WTC11 (cell line): ENCODE data around the gene NOTCH2. TPM values are rescaled to one million over a fixed set of nuclear protein-coding genes. Genes with fewer than 3 reads are reported as not detected.

Source experiments
- ATAC-seq: fragments of 200-7000 bp; cut with Tn5 transposase; 2 replicates; pipeline ENCODE4 v1.10.0; 2021; ENCODE audit warnings: mild to moderate bottlenecking, moderate library complexity
- CTCF ChIA-PET: fragments of 300-600 bp; sonication (Branson Sonifier 250); formaldehyde crosslinking; loops from one replicate; lab custom pipeline; 2021; ENCODE audit warnings: antibody characterized with exemption; lab: Charles Lee
- POLR2A ChIA-PET: fragments of 350-600 bp; sonication (Branson Sonifier 250); formaldehyde crosslinking; loops from one replicate; lab custom pipeline; 2021; ENCODE audit warnings: antibody characterized with exemption; lab: Charles Lee
- DNase-seq: peaks from one replicate; pipeline ENCODE4 v3.0.0; 2021; ENCODE audit warnings: low spot score
- H3K27ac Mint-ChIP-seq: 2 replicates; pipeline ENCODE4 v1.8.0; 2021; ENCODE audit warnings: mixed read lengths
- H3K27me3 Mint-ChIP-seq: 2 replicates; pipeline ENCODE4 v1.8.0; 2021; ENCODE audit warnings: low read depth, mild to moderate bottlenecking, moderate library complexity, mixed read lengths
- H3K36me3 Mint-ChIP-seq: 2 replicates; pipeline ENCODE4 v1.8.0; 2021; ENCODE audit warnings: mixed read lengths
- H3K4me1 Mint-ChIP-seq: 2 replicates; pipeline ENCODE4 v1.8.0; 2022; ENCODE audit warnings: mixed read lengths
- H3K4me3 Mint-ChIP-seq: 2 replicates; pipeline ENCODE4 v1.8.0; 2021; ENCODE audit warnings: mild to moderate bottlenecking, moderate library complexity, mixed read lengths
- H3K9me3 Mint-ChIP-seq: 2 replicates; pipeline ENCODE4 v1.8.0; 2021; ENCODE audit warnings: mixed read lengths
- ATF1 ChIP-seq: sonication (generic); formaldehyde crosslinking; IDR thresholded peaks from 2 replicates; pipeline ENCODE4 v1.8.1; 2023; ENCODE audit warnings: mild to moderate bottlenecking, moderate library complexity, missing genetic modification reagents
- ATF6 ChIP-seq: sonication (generic); formaldehyde crosslinking; IDR thresholded peaks from 2 replicates; pipeline ENCODE4 v1.8.1; 2023; ENCODE audit warnings: mild to moderate bottlenecking, missing genetic modification reagents
- E2F4 ChIP-seq: sonication (generic); formaldehyde crosslinking; IDR thresholded peaks from 2 replicates; pipeline ENCODE4 v1.8.1; 2022; ENCODE audit warnings: low read depth, mild to moderate bottlenecking, moderate library complexity, missing genetic modification reagents, borderline replicate concordance
- EMX1 ChIP-seq: fragments of 250-450 bp; sonication (Bioruptor Pico); IDR thresholded peaks from 2 replicates; pipeline ENCODE4 v1.8.0; 2021; ENCODE audit warnings: mild to moderate bottlenecking
- FOXP1 ChIP-seq: sonication (generic); formaldehyde crosslinking; IDR thresholded peaks from 2 replicates; pipeline ENCODE4 v1.8.0; 2022; ENCODE audit warnings: missing genetic modification reagents, mild to moderate bottlenecking, moderate library complexity, borderline replicate concordance
- GRHL2 ChIP-seq: fragments of 250-450 bp; sonication (Bioruptor Pico); IDR thresholded peaks from 2 replicates; pipeline ENCODE4 v1.8.0; 2022; ENCODE audit warnings: mild to moderate bottlenecking, moderate library complexity; ENCODE audit not compliant: insufficient replicate concordance, severe bottlenecking
- JAZF1 ChIP-seq: fragments of 250-450 bp; sonication (Bioruptor Pico); IDR thresholded peaks from 2 replicates; pipeline ENCODE4 v1.9.0; 2021; ENCODE audit warnings: moderate library complexity, mild to moderate bottlenecking, inconsistent platforms
- KAT7 ChIP-seq: sonication (generic); formaldehyde crosslinking; IDR thresholded peaks from 2 replicates; pipeline ENCODE4 v1.8.1; 2023; ENCODE audit warnings: missing genetic modification reagents, mild to moderate bottlenecking, borderline replicate concordance
- NFYB ChIP-seq: sonication (generic); formaldehyde crosslinking; conservative IDR thresholded peaks from 2 replicates; pipeline ENCODE4 v1.8.0; 2022; ENCODE audit warnings: low read depth, missing genetic modification reagents
- SMAD3 ChIP-seq: sonication (generic); formaldehyde crosslinking; IDR thresholded peaks from 2 replicates; pipeline ENCODE4 v1.8.0; 2022; ENCODE audit warnings: missing genetic modification reagents, mild to moderate bottlenecking, borderline replicate concordance
- TCF7 ChIP-seq: sonication (generic); formaldehyde crosslinking; IDR thresholded peaks from 2 replicates; pipeline ENCODE4 v1.8.0; 2022; ENCODE audit warnings: mild to moderate bottlenecking, low read depth, missing genetic modification reagents, moderate library complexity
- ZNF425 ChIP-seq: fragments of 250-450 bp; sonication (Bioruptor Pico); conservative IDR thresholded peaks from 2 replicates; pipeline ENCODE4 v1.9.0; 2021; ENCODE audit warnings: mild to moderate bottlenecking
- total RNA-seq: library from RNA; stranded (reverse); gene quantifications from 3 replicates; pipeline ENCODE4 v1.2.3, GENCODE V29; 2021
- TF ChIP-seq, protein P1 (sequence below): sonication (generic); formaldehyde crosslinking; IDR thresholded peaks from 2 replicates; pipeline ENCODE4 v1.8.1; 2022; ENCODE audit warnings: mild to moderate bottlenecking, missing genetic modification reagents, moderate library complexity, borderline replicate concordance
- TF ChIP-seq, protein P2 (sequence below): sonication (generic); formaldehyde crosslinking; IDR thresholded peaks from 2 replicates; pipeline ENCODE4 v1.8.1; 2023; ENCODE audit warnings: mild to moderate bottlenecking, missing genetic modification reagents, moderate library complexity
- TF ChIP-seq, protein P3 (sequence below): sonication (generic); formaldehyde crosslinking; IDR thresholded peaks from 2 replicates; pipeline ENCODE4 v1.8.0; 2022; ENCODE audit warnings: mild to moderate bottlenecking, missing genetic modification reagents

The NOTCH2 gene
- total RNA-seq, 1 experiment from 2014 or later = 60.9 TPM

DNA sequence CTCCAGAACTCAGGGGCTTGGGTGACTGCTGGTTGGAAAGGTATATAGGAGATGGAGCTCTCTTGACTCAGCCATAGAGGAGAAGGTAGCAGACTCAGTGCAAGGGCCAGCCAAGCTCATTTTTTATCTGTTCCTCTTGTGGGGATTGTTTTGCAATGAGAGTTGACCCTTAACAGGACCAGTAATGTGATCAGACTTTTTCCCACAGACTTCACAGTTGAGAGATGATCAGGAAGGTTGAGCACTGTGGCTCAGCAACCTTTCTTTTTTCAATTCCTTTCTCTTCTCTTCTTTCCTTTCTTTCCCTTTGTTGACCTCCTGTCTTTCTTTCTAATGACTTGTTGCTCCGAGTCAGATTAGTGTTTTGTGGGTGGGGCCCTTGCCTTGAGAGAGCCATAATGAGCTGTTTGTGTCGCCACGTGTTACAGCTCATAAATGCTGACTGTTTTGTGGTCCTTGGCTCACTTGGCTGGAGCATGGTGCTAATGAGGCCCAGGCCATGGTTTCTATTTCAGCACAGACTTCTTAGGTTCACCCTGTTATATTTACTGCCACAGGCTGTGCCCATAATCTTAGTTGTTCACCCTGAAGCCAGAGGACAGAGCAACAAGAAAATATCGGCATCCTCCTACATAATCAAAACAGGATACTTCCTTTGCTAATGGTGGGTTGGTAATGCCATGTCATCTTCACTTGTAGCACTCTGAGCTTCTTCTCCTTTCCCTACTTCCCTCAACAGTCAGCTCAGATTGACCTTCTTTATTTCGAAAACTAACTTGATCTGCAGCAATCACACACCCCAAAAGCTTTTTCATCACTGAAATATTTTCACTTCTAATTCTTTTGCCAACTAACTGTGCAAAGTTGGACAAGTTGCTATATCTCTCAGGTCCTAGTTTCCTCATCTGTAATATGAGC lies 187.1 kb downstream of the NOTCH2 start (continued):
- TF ChIP-seq GRHL2 (CRISPR knock-in tag) (no peak), EMX1 (CRISPR knock-in tag) (no peak), E2F4 (CRISPR knock-in tag) (no peak)
- TF ChIP-seq, protein P1, sequence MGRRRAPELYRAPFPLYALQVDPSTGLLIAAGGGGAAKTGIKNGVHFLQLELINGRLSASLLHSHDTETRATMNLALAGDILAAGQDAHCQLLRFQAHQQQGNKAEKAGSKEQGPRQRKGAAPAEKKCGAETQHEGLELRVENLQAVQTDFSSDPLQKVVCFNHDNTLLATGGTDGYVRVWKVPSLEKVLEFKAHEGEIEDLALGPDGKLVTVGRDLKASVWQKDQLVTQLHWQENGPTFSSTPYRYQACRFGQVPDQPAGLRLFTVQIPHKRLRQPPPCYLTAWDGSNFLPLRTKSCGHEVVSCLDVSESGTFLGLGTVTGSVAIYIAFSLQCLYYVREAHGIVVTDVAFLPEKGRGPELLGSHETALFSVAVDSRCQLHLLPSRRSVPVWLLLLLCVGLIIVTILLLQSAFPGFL (CRISPR knock-in tag) = no peak

- H3K4me1 Mint-ChIP-seq = no peaks in the 10 kb centered on the region
- TF ChIP-seq ATF6 (CRISPR knock-in tag) (no peak), KAT7 (no peak), JAZF1 (CRISPR knock-in tag) (no peak), TCF7 (CRISPR knock-in tag) (no peak), SMAD3 (no peak), FOXP1 (no peak), ATF1 (CRISPR knock-in tag) (no peak), ZNF425 (no peak), NFYB (CRISPR knock-in tag) (no peak)
- TF ChIP-seq, protein P2, sequence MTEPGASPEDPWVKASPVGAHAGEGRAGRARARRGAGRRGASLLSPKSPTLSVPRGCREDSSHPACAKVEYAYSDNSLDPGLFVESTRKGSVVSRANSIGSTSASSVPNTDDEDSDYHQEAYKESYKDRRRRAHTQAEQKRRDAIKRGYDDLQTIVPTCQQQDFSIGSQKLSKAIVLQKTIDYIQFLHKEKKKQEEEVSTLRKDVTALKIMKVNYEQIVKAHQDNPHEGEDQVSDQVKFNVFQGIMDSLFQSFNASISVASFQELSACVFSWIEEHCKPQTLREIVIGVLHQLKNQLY (CRISPR knock-in tag) = no peak
- TF ChIP-seq, protein P3, sequence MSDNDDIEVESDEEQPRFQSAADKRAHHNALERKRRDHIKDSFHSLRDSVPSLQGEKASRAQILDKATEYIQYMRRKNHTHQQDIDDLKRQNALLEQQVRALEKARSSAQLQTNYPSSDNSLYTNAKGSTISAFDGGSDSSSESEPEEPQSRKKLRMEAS (CRISPR knock-in tag) = no peak
- ChIA-PET CTCF (interaction anchor here (2.0 kb wide), 1 partner anchor 17 kb away, joined by 15 read pairs; the partner anchor contains the start of gene ADAM30), POLR2A (no interaction called here)
- no peaks in the 10 kb centered on the region for H3K9me3 Mint-ChIP-seq
- ATAC-seq (no peak), DNase-seq (no peak)
- no peaks in the 10 kb centered on the region for H3K27me3 Mint-ChIP-seq
- no peak overlapping the region for H3K27ac Mint-ChIP-seq
- no peak overlapping the region for H3K4me3 Mint-ChIP-seq
- no peaks in the 10 kb centered on the region for H3K36me3 Mint-ChIP-seq
These were observed 189.7 kb downstream of the NOTCH2 start for GRCh38 chr1:119879510-119880434.
